GM12874 (cell line): ENCODE data around the gene ATXN1L.

ENCODE experiments used
- TF ChIP-seq, protein P1 (sequence below): IDR thresholded peaks from 2 replicates; pipeline ENCODE4 v1.5.1; 2011; ENCODE audit warnings: low read depth, mild to moderate bottlenecking, control low read depth, low read length, moderate library complexity; ENCODE audit not compliant: insufficient read depth

ATXN1L gene

DNA sequence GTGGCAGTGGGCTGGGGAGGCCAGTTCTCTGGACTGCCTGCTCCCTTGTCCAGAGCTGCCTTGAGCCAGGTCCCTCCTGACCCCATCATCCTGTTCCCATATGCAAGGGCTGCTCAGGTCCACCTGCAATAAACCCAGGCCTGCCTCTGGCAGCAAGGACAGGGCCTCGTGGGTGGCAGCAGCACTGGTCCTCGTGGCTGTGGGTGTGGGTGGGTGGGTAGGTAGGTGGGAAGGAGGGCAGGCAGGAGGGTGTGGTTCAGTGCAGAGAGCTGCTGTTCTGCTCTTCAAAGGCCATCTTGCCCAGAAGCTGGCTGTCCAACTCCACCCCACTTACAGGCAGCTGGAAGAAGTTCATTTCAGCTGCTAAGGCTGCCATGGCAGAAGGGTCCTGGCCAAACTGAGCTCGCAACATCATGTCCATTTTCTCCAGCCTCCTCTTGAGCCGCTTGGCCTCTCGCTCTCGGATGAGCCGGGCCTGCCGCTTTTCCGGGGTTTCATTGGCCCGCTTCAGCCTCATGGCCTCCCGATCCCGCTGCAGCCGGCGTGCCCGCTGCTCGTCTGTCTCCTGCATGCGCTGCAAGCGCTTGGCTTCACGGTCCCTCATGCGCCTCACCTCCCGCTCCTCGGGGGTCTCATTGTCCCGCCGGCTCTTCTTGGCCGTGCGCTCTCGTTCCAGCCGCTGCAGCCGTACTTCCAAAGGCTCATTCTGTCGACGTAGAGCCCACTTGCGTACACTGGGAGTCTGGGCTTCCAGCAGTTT lies 14.2 kb downstream of the ATXN1L start:
- TF ChIP-seq, protein P1, sequence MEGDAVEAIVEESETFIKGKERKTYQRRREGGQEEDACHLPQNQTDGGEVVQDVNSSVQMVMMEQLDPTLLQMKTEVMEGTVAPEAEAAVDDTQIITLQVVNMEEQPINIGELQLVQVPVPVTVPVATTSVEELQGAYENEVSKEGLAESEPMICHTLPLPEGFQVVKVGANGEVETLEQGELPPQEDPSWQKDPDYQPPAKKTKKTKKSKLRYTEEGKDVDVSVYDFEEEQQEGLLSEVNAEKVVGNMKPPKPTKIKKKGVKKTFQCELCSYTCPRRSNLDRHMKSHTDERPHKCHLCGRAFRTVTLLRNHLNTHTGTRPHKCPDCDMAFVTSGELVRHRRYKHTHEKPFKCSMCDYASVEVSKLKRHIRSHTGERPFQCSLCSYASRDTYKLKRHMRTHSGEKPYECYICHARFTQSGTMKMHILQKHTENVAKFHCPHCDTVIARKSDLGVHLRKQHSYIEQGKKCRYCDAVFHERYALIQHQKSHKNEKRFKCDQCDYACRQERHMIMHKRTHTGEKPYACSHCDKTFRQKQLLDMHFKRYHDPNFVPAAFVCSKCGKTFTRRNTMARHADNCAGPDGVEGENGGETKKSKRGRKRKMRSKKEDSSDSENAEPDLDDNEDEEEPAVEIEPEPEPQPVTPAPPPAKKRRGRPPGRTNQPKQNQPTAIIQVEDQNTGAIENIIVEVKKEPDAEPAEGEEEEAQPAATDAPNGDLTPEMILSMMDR, result no peak

DNA sequence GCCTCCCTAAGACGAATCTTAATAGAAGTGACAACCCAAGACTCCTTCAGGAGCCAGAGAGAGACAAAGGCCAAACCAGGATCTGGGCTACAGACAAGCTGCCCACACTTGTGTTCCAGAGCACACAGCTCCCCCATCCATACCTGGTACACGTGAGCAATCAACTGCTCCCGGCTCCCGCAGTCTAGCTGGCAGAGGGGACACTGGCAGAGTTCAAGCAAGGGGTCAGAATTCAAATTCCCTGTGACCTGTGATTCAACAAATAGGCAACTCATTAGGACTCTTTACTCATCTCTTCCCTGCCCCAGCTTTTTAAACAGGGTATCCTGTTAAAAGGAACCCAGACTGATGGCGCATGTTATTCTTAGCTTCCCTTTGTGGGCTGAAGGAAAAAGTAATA lies 18.2 kb downstream of the ATXN1L start:
- TF ChIP-seq, protein P1, result no peak

DNA sequence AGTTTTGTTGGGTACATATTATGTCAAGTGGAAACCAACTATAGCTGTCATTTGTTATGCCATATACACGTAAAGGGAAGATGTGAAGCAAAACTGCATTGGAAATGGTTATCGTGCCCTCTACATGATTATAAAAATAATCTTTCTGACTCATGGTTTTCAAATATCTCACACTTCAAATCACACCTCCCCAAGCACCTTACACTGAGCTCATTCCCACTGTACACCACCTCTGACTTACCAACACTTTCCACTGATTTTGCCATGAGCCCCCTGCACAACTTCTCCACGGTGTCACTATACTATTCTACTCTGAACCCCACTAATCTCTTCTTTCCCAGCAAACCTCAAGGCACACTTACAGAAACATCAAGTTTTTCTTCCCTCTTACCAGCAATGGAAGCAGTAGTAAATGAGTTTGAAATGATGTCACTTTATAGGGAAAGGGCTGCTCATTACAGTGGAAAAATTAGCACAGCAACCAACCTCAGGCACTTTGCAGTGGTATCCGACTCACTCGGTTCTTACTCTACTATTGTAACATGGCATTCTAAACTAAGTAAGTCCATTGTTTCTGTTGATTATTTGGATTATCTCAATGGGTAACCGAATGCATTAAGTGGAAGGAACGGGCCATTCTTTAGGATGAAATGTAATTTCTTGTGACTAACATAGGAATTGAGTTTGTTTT lies 19.5 kb downstream of the ATXN1L start:
- TF ChIP-seq, protein P1, result no peak

DNA sequence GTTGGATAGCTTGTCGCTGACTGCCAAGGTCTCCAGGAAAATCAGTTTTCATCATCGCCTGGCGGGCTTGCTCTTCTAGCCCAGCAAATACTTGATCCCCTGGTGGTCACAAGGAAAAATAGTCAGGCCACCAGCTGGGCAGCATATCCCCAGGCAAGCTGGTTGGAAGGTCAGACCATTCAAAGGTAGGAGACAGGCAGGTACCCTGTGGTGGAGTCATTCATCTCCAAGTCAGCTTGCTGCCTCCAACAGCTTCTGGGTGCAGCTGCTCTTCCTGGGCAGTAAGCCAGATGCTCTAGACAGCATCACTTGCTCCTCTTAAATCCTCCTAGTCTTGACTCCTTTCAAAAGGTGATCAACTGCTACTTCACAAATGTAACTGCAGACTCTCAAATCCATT lies 22.2 kb downstream of the ATXN1L start:
- TF ChIP-seq, protein P1, result no peak

DNA sequence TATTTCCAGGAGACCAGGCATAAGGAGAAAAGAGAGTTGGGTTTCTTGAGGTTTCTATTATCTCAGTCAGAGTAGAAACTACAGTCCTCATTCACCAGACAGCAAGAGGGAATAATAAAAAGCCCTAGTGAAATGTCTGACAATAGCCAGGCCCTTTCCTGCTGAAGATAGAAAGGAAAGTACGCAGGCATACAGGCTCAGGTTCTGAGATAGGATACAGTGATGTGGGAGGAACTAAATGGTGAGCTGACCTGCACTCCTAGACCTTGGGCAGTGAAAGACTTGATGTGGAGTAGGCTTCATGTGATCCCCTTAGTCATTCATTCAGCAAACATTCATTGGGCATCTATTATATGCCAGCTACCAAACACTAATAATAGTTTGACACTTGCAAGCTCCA lies 23.3 kb downstream of the ATXN1L start:
- TF ChIP-seq, protein P1, result no peak

DNA sequence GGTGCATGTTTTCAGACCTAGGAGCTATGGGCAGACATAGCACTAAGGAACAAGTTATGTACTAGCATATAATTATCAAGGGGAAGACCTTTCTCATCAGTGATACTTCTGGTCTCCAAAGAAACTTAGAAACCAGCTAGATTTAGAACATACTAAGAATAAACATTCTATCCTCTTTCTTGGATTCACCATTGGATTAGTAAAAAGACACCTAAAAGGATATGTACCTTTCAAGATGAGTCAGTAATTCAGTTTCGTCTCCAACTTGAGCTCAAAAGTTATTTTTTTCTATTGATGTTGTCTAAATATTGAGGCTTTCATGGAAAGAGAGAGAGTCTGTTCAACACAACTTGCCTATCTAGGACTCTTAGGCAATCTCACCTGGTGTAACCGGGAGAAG lies 25.0 kb downstream of the ATXN1L start:
- TF ChIP-seq, protein P1, result no peak

DNA sequence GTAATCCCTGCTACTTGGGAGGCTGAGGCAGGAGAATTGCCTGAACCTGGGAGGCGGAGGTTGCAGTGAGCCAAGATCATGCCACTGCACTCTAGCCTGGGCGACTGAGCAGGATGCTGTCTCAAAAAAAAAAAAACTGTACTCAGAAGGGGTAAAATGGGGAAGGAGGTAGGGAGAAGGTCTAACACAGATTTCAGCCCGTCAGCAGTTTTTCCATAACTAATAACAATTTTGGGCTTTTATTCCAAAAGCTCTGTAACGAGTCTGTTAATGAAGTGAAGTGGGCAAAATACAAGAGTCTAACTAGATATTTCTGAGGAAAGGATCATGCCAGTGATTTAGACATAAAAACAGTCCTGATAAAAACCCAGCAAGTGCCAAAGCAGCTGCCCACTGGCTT lies 27.4 kb downstream of the ATXN1L start:
- TF ChIP-seq, protein P1, result no peak
